SJSA1 (cell line): Measurements from ENCODE around the gene LINS1. TPM values are rescaled to one million over a fixed set of nuclear protein-coding genes. Genes with fewer than 3 reads are reported as not detected.

Source experiments
- DNase-seq, 2 experiments: peaks; one replicate each; pipeline ENCODE4 v3.0.0-alpha.2; 2015 to 2020; ENCODE audit warnings: low spot score in 2 of 2, low read depth in 1 of 2
- H3K27ac ChIP-seq: fragments of 250-450 bp; sonication (Bioruptor Pico); 2 replicates; pipeline ENCODE4 v1.5.1; 2020; ENCODE audit warnings: mild to moderate bottlenecking, moderate library complexity
- H3K27me3 ChIP-seq: fragments of 250-450 bp; sonication (Bioruptor Pico); replicated peaks from 2 replicates; pipeline ENCODE4 v1.5.1; 2020; ENCODE audit warnings: mild to moderate bottlenecking, moderate library complexity
- H3K36me3 ChIP-seq: fragments of 250-450 bp; sonication (Bioruptor Pico); 2 replicates; pipeline ENCODE4 v1.5.1; 2020; ENCODE audit warnings: mild to moderate bottlenecking
- H3K4me1 ChIP-seq: fragments of 250-450 bp; sonication (Bioruptor Pico); replicated peaks from 2 replicates; pipeline ENCODE4 v1.6.1; 2021; ENCODE audit warnings: mild to moderate bottlenecking
- H3K4me3 ChIP-seq: fragments of 250-450 bp; sonication (Bioruptor Pico); 2 replicates; pipeline ENCODE4 v1.5.1; 2020; ENCODE audit warnings: mild to moderate bottlenecking
- H3K9me3 ChIP-seq: fragments of 250-450 bp; sonication (Bioruptor Pico); replicated peaks from 2 replicates; pipeline ENCODE4 v1.5.1; 2020; ENCODE audit warnings: mild to moderate bottlenecking
- total RNA-seq: library from RNA; depleted of rRNA; stranded (reverse); fragments of >200 nt; shearing (Covaris generic); gene quantifications from 2 replicates; pipeline ENCODE4 v1.2.3, GENCODE V29; 2014

LINS1 gene
- total RNA-seq, 1 experiment from 2014 or later, result 19.3 TPM

GRCh38 chr15:100565591-100565990, 36.4 kb downstream of the LINS1 start:
- Histone ChIP-seq H3K4me1 (no peaks in the 10 kb centered on the region), H3K27me3 (no peaks in the 10 kb centered on the region; the same call in 1 of the 2 replicates), H3K4me3 (no peak overlapping the region), H3K36me3 (no peaks in the 10 kb centered on the region), H3K27ac (no peak overlapping the region), H3K9me3 (no peaks in the 10 kb centered on the region)
- no peak for DNase-seq

GRCh38 chr15:100560323-100560722, 41.7 kb downstream of the LINS1 start:
- Histone ChIP-seq H3K4me1 (no peaks in the 10 kb centered on the region), H3K4me3 (no peak overlapping the region), H3K27ac (no peak overlapping the region), H3K9me3 (no peaks in the 10 kb centered on the region), H3K36me3 (no peaks in the 10 kb centered on the region), H3K27me3 (no peaks in the 10 kb centered on the region)
- DNase-seq, result no peak

GRCh38 chr15:100559330-100559729, 42.7 kb downstream of the LINS1 start:
- no peaks in the 10 kb centered on the region for H3K4me1 ChIP-seq
- H3K27me3 ChIP-seq, result no peaks in the 10 kb centered on the region
- no peak overlapping the region for H3K27ac ChIP-seq
- H3K4me3 ChIP-seq, result no peak overlapping the region
- no peaks in the 10 kb centered on the region for H3K9me3 ChIP-seq
- DNase-seq, result no peak
- no peaks in the 10 kb centered on the region for H3K36me3 ChIP-seq

- DNase-seq, result no peak
- Histone ChIP-seq H3K4me1 (no peaks in the 10 kb centered on the region), H3K4me3 (no peak overlapping the region), H3K36me3 (no peaks in the 10 kb centered on the region), H3K27me3 (no peaks in the 10 kb centered on the region), H3K9me3 (no peaks in the 10 kb centered on the region), H3K27ac (no peak overlapping the region)
Measured at GRCh38 chr15:100558771-100559254, 43.2 kb downstream of the LINS1 start.

GRCh38 chr15:100553468-100553867, 48.5 kb downstream of the LINS1 start:
- Histone ChIP-seq H3K36me3 (no peaks in the 10 kb centered on the region), H3K27ac (no peak overlapping the region), H3K4me1 (no peaks in the 10 kb centered on the region), H3K9me3 (no peaks in the 10 kb centered on the region), H3K27me3 (no peaks in the 10 kb centered on the region), H3K4me3 (no peak overlapping the region)
- DNase-seq, result no peak

GRCh38 chr15:100547961-100548360, 54.0 kb downstream of the LINS1 start:
- H3K27me3 ChIP-seq, result 0 out of 2 replicates have a peak, but pooled peaks cover 5% of the 10 kb centered on the region
- H3K9me3 ChIP-seq, result no peaks in the 10 kb centered on the region
- no peak for DNase-seq
- no peaks in the 10 kb centered on the region for H3K36me3 ChIP-seq
- no peak overlapping the region for H3K4me3 ChIP-seq
- no peak overlapping the region for H3K27ac ChIP-seq
- no peaks in the 10 kb centered on the region for H3K4me1 ChIP-seq

- no peaks in the 10 kb centered on the region for H3K9me3 ChIP-seq
- no peaks in the 10 kb centered on the region for H3K4me1 ChIP-seq
- no peak overlapping the region for H3K4me3 ChIP-seq
- no peak for DNase-seq
- 0 out of 2 replicates have a peak, but pooled peaks cover 5% of the 10 kb centered on the region for H3K27me3 ChIP-seq
- H3K36me3 ChIP-seq, result no peaks in the 10 kb centered on the region
- no peak overlapping the region for H3K27ac ChIP-seq
Measured at GRCh38 chr15:100544946-100545345, 57.0 kb downstream of the LINS1 start.

- H3K4me1 ChIP-seq, result no peaks in the 10 kb centered on the region
- no peak overlapping the region for H3K4me3 ChIP-seq
- DNase-seq, result no peak
- H3K27ac ChIP-seq, result no peak overlapping the region
- no peaks in the 10 kb centered on the region for H3K9me3 ChIP-seq
- H3K36me3 ChIP-seq, result no peaks in the 10 kb centered on the region
- 0 out of 2 replicates have a peak, but pooled peaks cover 5% of the 10 kb centered on the region for H3K27me3 ChIP-seq
Measured at GRCh38 chr15:100544338-100544841, 57.6 kb downstream of the LINS1 start.

- H3K27ac ChIP-seq, result no peak overlapping the region
- no peaks in the 10 kb centered on the region for H3K9me3 ChIP-seq
- no peaks in the 10 kb centered on the region for H3K36me3 ChIP-seq
- no peak for DNase-seq
- H3K4me3 ChIP-seq, result no peak overlapping the region
- H3K27me3 ChIP-seq, result 0 out of 2 replicates have a peak, but pooled peaks cover 5% of the 10 kb centered on the region
- no peaks in the 10 kb centered on the region for H3K4me1 ChIP-seq
Measured at GRCh38 chr15:100542290-100542689, 59.7 kb downstream of the LINS1 start.

GRCh38 chr15:100537331-100537730, 64.7 kb downstream of the LINS1 start:
- no peak for DNase-seq
- Histone ChIP-seq H3K27me3 (no peaks in the 10 kb centered on the region; the same call in none of the 2 replicates), H3K36me3 (no peaks in the 10 kb centered on the region), H3K27ac (no peak overlapping the region), H3K9me3 (no peaks in the 10 kb centered on the region), H3K4me1 (no peaks in the 10 kb centered on the region), H3K4me3 (no peak overlapping the region)

- no peak overlapping the region for H3K27ac ChIP-seq
- no peaks in the 10 kb centered on the region for H3K4me1 ChIP-seq
- H3K36me3 ChIP-seq, result no peaks in the 10 kb centered on the region
- H3K4me3 ChIP-seq, result no peak overlapping the region
- peaks cover 4% of the 10 kb centered on the region for H3K27me3 ChIP-seq
- no peaks in the 10 kb centered on the region for H3K9me3 ChIP-seq
- DNase-seq, result no peak
Measured at GRCh38 chr15:100536733-100537132, 65.3 kb downstream of the LINS1 start.

GRCh38 chr15:100533886-100534285, 68.1 kb downstream of the LINS1 start:
- H3K4me3 ChIP-seq, result no peak overlapping the region

GRCh38 chr15:100531823-100532327, 70.1 kb downstream of the LINS1 start:
- Histone ChIP-seq H3K27me3 (peaks cover 27% of the 10 kb centered on the region), H3K4me1 (no peaks in the 10 kb centered on the region), H3K9me3 (no peaks in the 10 kb centered on the region), H3K27ac (no peak overlapping the region), H3K4me3 (no peak overlapping the region), H3K36me3 (no peaks in the 10 kb centered on the region)
- no peak for DNase-seq

More at GRCh38 chr15:100533886-100534285, 68.1 kb downstream of the LINS1 start:
- Histone ChIP-seq H3K36me3 (no peaks in the 10 kb centered on the region), H3K27ac (no peak overlapping the region), H3K27me3 (peaks cover 27% of the 10 kb centered on the region), H3K4me1 (no peaks in the 10 kb centered on the region), H3K9me3 (no peaks in the 10 kb centered on the region)
- no peak for DNase-seq

- peaks cover 27% of the 10 kb centered on the region for H3K27me3 ChIP-seq
- no peak for DNase-seq
- H3K4me1 ChIP-seq, result no peaks in the 10 kb centered on the region
- no peak overlapping the region for H3K27ac ChIP-seq
- H3K36me3 ChIP-seq, result no peaks in the 10 kb centered on the region
- no peaks in the 10 kb centered on the region for H3K9me3 ChIP-seq
- no peak overlapping the region for H3K4me3 ChIP-seq
Measured at GRCh38 chr15:100531204-100531603, 70.8 kb downstream of the LINS1 start.

- Histone ChIP-seq H3K27me3 (peaks cover 27% of the 10 kb centered on the region), H3K9me3 (no peaks in the 10 kb centered on the region), H3K4me3 (no peak overlapping the region), H3K36me3 (no peaks in the 10 kb centered on the region), H3K4me1 (no peaks in the 10 kb centered on the region), H3K27ac (no peak overlapping the region)
- DNase-seq, result no peak
Measured at GRCh38 chr15:100529556-100529955, 72.4 kb downstream of the LINS1 start.
